Neural progenitor cell (in vitro differentiated cells): Measurements from ENCODE around the gene ARHGAP30.

ENCODE experiments used
- EZH2 ChIP-seq: fragments of 200-600 bp; sonication (generic); IDR thresholded peaks from 2 replicates; pipeline ENCODE4 v1.6.1; 2017; ENCODE audit warnings: antibody characterized with exemption, mild to moderate bottlenecking, moderate library complexity
- EZH2phosphoT487 ChIP-seq: fragments of 200-600 bp; sonication (generic); IDR thresholded peaks from 2 replicates; pipeline ENCODE4 v1.6.1; 2017; ENCODE audit warnings: antibody characterized with exemption
- TF ChIP-seq, protein P1 (sequence below): fragments of 200-600 bp; sonication (generic); IDR thresholded peaks from 2 replicates; pipeline ENCODE4 v1.5.1; 2017; ENCODE audit warnings: antibody characterized with exemption, mild to moderate bottlenecking

- TF ChIP-seq, protein P1, sequence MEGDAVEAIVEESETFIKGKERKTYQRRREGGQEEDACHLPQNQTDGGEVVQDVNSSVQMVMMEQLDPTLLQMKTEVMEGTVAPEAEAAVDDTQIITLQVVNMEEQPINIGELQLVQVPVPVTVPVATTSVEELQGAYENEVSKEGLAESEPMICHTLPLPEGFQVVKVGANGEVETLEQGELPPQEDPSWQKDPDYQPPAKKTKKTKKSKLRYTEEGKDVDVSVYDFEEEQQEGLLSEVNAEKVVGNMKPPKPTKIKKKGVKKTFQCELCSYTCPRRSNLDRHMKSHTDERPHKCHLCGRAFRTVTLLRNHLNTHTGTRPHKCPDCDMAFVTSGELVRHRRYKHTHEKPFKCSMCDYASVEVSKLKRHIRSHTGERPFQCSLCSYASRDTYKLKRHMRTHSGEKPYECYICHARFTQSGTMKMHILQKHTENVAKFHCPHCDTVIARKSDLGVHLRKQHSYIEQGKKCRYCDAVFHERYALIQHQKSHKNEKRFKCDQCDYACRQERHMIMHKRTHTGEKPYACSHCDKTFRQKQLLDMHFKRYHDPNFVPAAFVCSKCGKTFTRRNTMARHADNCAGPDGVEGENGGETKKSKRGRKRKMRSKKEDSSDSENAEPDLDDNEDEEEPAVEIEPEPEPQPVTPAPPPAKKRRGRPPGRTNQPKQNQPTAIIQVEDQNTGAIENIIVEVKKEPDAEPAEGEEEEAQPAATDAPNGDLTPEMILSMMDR = no peak
- TF ChIP-seq EZH2 = no peak
- no peak for TF ChIP-seq EZH2phosphoT487
Measured at GRCh38 chr1:161008869-161009510, 60.7 kb downstream of the ARHGAP30 start.
